Aorta (tissue), 5 donors: ENCODE measurements around the gene REC114. TPM values are rescaled to one million over a fixed set of nuclear protein-coding genes. Genes with fewer than 3 reads are reported as not detected.
"Not testable (repeated sequence)": the region's sequence is repeated elsewhere in the genome, so short reads cannot be mapped to it uniquely, and the experiment has no call there.

Experiments used
- ATAC-seq: fragments of 200-7000 bp; cut with Tn5 transposase; one replicate; pipeline ENCODE4 v1.9.1; 2022; ENCODE audit warnings: moderate library complexity; ENCODE audit not compliant: low FRiP score
- DNase-seq, 2 donors: peaks; one replicate each; pipeline ENCODE4 v3.0.0-alpha.2; 2020
- H3K27ac ChIP-seq, 2 donors: one replicate each; pipeline ENCODE4 v1.5.1; 2013; ENCODE audit warnings: low read length in 2 of 2, mild to moderate bottlenecking in 2 of 2, moderate library complexity in 2 of 2, control low read depth in 1 of 2, inconsistent platforms in 1 of 2, low read depth in 1 of 2
- H3K27me3 ChIP-seq, 2 donors: one replicate each; pipeline ENCODE4 v1.6.1; 2013; ENCODE audit warnings: control low read depth in 1 of 2, low read length in 1 of 2, mild to moderate bottlenecking in 1 of 2, moderate library complexity in 1 of 2; ENCODE audit not compliant: insufficient read depth in 2 of 2, control insufficient read depth in 1 of 2
- H3K36me3 ChIP-seq, 2 donors: one replicate each; pipeline ENCODE4 v1.6.1; 2013; ENCODE audit warnings: control low read depth in 1 of 2, low read length in 1 of 2, mild to moderate bottlenecking in 1 of 2; ENCODE audit not compliant: insufficient read depth in 2 of 2, control insufficient read depth in 1 of 2
- H3K4me1 ChIP-seq, 2 donors: one replicate each; pipeline ENCODE4 v1.6.1; 2013; ENCODE audit warnings: low read length in 2 of 2, control low read depth in 1 of 2, mild to moderate bottlenecking in 1 of 2, moderate library complexity in 1 of 2; ENCODE audit not compliant: insufficient read depth in 2 of 2, control insufficient read depth in 1 of 2
- H3K4me3 ChIP-seq, 2 donors: one replicate each; pipeline ENCODE4 v1.5.1; 2013; ENCODE audit warnings: low read length in 2 of 2, control low read depth in 1 of 2, mild to moderate bottlenecking in 1 of 2
- H3K9me3 ChIP-seq: one replicate; pipeline ENCODE4 v1.6.1; 2013; ENCODE audit warnings: mild to moderate bottlenecking, low read length; ENCODE audit not compliant: control insufficient read depth
- WGBS, 2 donors: extraction: QIAGEN DNeasy Blood & Tissue Kit; methylation state at CpG; one replicate each; pipeline ENCODE4 v1.1.7; 2013; 5-methylcytosine and 5-hydroxymethylcytosine counted together
- intact Hi-C, 2 donors: fragments of 100-400 bp; cut with DNase I; formaldehyde crosslinking; loops; one replicate each; pipeline versions ENCODE4 v1.14.2 to v1.15.0; 2022
- polyA plus RNA-seq, 2 donors: library from polyadenylated mRNA; stranded (reverse); fragments of 200-250 nt; gene quantifications; one replicate each; pipeline ENCODE4 v1.2.3, GENCODE V29; 2013
- total RNA-seq, 2 donors: library from RNA; stranded (reverse); fragmentation: NEBNext Ultra II Directional; extraction: Animal tissue kit (Norgen Biotek cat#: 25700); gene quantifications; one replicate each; pipeline ENCODE4 v1.2.1, GENCODE V29; 2021
- donor health status: healthy with polysubstance abuse.
- donor health status: Bipolar disorder and iron deficiency.
- donor health status: DM: no; HTN: no; CAD: no.
- donor health status: DM: no; HTN: no; CAD: no.
- donor health status: DM: yes; HTN: yes; CAD: no.

REC114 gene
- total and polyA plus RNA-seq, 4 donors: not detected

DNA sequence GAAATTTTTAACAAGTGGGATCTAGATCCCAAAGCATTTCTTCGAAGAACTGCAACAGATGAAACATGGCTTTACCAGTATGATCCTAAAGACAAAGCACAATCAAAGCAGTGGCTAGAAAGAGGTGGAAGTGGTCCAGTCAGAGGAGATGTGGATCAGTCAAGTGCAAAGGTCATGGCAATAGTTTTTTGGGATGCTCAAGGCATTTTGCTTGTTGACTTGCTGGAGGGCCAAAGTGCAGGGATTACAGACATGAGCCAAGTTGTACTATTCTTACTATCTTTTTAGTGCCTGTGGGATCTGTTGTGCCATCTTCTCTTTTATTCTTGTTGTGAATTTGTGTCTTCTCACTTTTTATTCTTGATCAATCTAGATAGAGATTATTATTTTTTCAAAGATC is 82.0 kb downstream of the REC114 start:
- DNase-seq (no peak), ATAC-seq (no peak)
- Histone ChIP-seq H3K4me1 (no peaks in the 10 kb centered on the region), H3K27ac (no peak overlapping the region), H3K9me3 (no peaks in the 10 kb centered on the region), H3K4me3 (no peak overlapping the region), H3K27me3 (no peaks in the 10 kb centered on the region), H3K36me3 (no peaks in the 10 kb centered on the region)
- WGBS, 2 donors: 97% methylated on average over 1 of the region's 1 CpG
- intact Hi-C loops: no loop called here

DNA sequence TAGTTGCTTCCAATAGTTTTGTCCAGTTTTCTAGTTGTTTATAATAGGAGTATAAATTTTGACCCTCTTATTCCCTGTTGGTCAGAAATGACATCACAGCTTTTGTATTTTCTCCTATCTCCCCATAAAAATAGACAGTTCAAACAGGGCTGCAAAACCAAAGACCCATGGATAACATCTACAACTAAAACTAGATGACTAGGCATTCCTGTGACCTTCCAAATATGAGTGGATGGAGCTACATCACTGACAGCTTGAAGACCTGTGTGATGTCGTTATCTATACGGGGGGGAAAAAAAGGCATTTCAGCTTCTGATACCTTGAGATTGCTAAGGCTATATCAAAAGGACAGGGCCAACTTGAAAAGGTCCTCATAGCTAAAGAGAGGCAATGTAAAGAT is 84.6 kb downstream of the REC114 start:
- H3K36me3 ChIP-seq: no peaks in the 10 kb centered on the region
- no peak for ATAC-seq
- DNase-seq: no peak
- no peak overlapping the region for H3K27ac ChIP-seq
- no peak overlapping the region for H3K4me3 ChIP-seq
- no peaks in the 10 kb centered on the region for H3K27me3 ChIP-seq
- no peaks in the 10 kb centered on the region for H3K4me1 ChIP-seq
- WGBS, 2 donors: 90 to 94% methylated on average over 2 of the region's 2 CpGs
- intact Hi-C loops: no loop called here
- H3K9me3 ChIP-seq: no peaks in the 10 kb centered on the region

DNA sequence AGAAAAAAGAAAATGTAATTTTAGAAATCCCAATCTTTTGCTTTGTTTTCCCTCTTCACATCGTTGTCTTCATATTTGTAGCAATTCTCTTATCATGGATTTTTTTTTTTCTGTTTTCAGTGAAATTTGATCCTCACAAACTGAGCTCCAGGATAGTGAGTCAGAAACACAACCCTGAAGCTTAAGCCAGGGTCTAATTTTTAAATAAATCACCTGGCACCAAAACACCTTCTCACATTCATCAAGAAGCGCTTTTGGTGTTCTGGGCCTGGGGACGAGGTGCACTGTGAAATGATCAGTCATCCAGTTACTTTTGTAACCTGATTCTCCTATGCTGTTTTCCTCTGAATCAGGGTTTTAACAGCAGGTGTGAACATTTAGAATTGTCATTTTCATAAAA is 87.7 kb downstream of the REC114 start:
- DNase-seq (no peak), ATAC-seq (no peak)
- no peak overlapping the region for H3K27ac ChIP-seq
- WGBS, 2 donors: 42 to 49% methylated on average over 3 of the region's 3 CpGs
- intact Hi-C loops: no loop called here
- H3K4me3 ChIP-seq: no peak overlapping the region
- H3K4me1 ChIP-seq: no peaks in the 10 kb centered on the region
- H3K27me3 ChIP-seq: no peaks in the 10 kb centered on the region
- no peaks in the 10 kb centered on the region for H3K9me3 ChIP-seq
- H3K36me3 ChIP-seq: no peaks in the 10 kb centered on the region

DNA sequence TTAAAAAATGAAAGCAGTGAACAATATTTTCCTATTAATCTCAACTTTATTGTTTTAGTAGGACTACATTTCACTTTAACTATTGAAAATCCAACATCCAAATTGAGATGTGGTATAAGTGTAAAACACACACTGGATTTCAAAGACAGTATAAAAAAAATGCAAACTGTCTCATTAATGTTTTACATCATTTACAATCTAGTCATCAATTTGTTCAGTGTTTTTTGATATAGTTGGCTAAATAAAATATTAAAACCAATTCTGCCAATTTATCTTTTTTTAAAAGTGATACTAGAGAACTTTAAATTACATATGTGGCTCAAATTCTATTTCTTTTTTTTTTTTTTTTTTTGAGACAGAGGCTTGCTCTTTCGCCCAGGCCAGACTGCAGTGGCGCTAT is 95.2 kb downstream of the REC114 start:
- intact Hi-C loops: no loop called here
- WGBS, 2 donors: 91 to 100% methylated on average over 2 of the region's 2 CpGs
- no peak overlapping the region for H3K4me3 ChIP-seq
- peaks cover 2% of the 10 kb centered on the region for H3K9me3 ChIP-seq
- DNase-seq: no peak
- no peak for ATAC-seq
- no peaks in the 10 kb centered on the region for H3K27me3 ChIP-seq
- H3K4me1 ChIP-seq: no peaks in the 10 kb centered on the region
- H3K27ac ChIP-seq: no peak overlapping the region
- H3K36me3 ChIP-seq: no peaks in the 10 kb centered on the region

DNA sequence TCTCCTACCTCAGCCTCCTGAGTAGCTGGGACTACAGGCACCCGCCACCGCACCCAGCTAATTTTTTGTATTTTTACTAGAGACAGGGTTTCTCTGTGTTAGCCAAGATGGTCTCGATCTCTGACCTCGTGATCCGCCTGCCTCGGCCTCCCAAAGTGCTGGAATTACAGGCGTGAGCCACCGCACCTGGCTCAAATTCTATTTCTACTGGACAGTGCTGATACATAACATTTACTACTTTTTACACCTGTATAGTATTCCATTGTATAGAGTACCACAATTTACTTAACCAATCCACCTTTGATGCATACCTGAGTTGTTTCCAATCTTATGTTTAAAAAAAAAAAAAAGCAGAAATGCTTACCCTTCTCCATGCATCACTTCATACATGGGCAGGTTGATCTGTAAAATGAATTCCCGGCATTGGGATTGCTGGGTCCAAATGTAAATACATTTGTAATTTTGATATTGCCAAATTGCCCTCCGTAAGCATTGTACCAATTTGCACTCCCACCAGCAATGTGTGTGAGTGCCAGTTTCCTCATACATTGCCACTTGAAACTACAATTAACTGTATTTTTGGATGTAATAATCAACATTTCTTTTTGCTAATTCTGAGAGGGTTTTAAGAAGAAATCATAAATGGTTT is 95.7 kb downstream of the REC114 start:
- Histone ChIP-seq H3K36me3 (no peaks in the 10 kb centered on the region), H3K4me3 (no peak overlapping the region), H3K27me3 (no peaks in the 10 kb centered on the region), H3K9me3 (peaks cover 2% of the 10 kb centered on the region), H3K27ac (no peak overlapping the region), H3K4me1 (no peaks in the 10 kb centered on the region)
- ATAC-seq (no peak), DNase-seq (no peak)
- 97 to 98% methylated on average over 10 of the region's 10 CpGs for WGBS, 2 donors
- intact Hi-C loops: no loop called here

DNA sequence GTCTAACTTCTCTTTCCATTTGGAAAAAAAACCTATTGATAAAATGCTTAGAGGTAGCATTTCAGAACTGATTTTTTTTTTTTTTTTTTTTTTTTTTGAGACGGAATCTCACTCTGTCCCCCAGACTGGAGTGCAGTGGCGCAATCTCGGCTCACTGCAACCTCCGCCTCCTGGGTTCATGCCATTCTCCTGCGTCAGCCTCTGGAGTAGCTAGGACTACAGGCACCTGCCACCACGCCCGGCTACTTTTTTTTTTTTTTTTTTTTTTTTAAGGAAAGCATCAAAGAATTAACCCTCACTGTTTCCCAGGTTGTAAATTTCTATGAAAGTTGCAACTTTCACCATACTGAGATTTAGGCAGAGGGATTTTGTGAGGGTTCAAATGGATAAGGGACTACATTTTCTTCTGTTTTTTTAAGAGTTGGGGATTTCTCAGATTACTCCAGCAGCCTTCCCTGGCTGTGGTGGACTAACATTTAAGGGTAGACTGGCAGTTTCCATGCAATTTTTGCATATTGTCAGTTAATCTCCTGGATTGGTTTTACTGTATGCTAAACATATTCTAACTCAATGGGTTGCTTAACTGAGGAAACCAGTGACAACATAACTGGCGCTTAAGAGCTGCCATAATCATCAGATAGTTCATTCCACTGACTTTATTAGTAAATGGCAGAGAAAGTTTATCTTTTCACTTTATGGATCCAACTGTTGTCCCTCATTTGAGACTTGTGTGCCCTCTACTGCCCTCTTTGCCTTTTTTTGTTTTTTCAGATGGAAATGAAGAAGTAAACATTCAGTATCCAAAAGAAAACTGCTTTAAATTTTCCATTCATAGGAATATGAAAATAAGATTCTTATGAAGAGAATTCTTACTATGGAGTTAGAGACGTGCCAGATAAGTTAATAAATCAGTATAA is 96.5 kb downstream of the REC114 start:
- intact Hi-C loops: no loop called here
- ATAC-seq: no peak
- WGBS, 2 donors: 76 to 82% methylated on average over 9 of the region's 9 CpGs

DNA sequence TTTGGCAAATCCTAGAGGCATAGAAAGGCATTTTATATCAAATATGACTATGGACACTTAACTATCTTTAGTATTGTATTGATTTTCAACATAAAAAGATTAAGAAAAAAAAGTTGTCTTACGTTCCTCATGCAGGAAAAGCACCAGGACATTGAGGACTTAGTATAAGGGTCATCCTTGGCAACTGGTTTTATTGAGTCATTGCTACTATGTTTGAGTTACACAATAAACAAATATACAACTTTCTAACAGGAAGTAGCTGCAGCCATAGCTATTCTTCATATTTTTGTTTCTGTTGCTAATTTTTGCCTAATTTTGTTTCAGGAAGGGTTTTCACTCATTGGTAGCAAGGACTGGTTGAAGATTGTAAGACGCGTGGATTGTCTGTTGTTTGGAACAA is 97.2 kb downstream of the REC114 start:
- intact Hi-C loops: no loop called here
- 72 to 80% methylated on average over 3 of the region's 3 CpGs for WGBS, 2 donors

More for the DNA sequence above, 96.5 kb downstream of the REC114 start:
- Histone ChIP-seq H3K27ac (no peak overlapping the region), H3K4me1 (no peaks in the 10 kb centered on the region), H3K36me3 (no peaks in the 10 kb centered on the region), H3K4me3 (no peak overlapping the region), H3K27me3 (no peaks in the 10 kb centered on the region), H3K9me3 (peaks cover 2% of the 10 kb centered on the region)
- DNase-seq: no peak

DNA sequence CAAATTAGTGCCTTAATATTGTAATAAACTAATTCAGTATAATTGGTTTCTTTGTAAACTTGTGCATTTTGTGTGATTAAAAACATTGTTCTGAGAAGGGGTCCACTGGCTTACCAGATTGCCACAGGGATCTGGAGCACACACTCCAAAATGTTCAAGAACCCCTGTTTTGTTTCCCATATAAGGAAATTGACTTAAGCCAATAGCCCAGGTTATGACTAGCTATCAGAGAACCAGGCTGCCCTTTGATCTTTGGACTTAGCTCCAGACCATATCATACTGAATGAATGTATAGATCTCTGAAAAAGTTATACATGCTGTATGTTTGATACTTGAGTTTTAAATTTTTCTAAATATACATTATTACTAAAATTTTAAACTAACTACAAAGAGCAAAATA is 98.5 kb downstream of the REC114 start:
- H3K27ac ChIP-seq: no peak overlapping the region
- intact Hi-C loops: no loop called here
- DNase-seq (no peak), ATAC-seq (no peak)
- no peak overlapping the region for H3K4me3 ChIP-seq
- no peaks in the 10 kb centered on the region for H3K27me3 ChIP-seq
- no peaks in the 10 kb centered on the region for H3K36me3 ChIP-seq
- no peaks in the 10 kb centered on the region for H3K4me1 ChIP-seq
- H3K9me3 ChIP-seq: no peaks in the 10 kb centered on the region

More for the DNA sequence above, 97.2 kb downstream of the REC114 start:
- ATAC-seq (no peak), DNase-seq (no peak)
- Histone ChIP-seq H3K27me3 (no peaks in the 10 kb centered on the region), H3K4me1 (no peaks in the 10 kb centered on the region), H3K27ac (no peak overlapping the region), H3K4me3 (no peak overlapping the region), H3K36me3 (no peaks in the 10 kb centered on the region), H3K9me3 (peaks cover 2% of the 10 kb centered on the region)

DNA sequence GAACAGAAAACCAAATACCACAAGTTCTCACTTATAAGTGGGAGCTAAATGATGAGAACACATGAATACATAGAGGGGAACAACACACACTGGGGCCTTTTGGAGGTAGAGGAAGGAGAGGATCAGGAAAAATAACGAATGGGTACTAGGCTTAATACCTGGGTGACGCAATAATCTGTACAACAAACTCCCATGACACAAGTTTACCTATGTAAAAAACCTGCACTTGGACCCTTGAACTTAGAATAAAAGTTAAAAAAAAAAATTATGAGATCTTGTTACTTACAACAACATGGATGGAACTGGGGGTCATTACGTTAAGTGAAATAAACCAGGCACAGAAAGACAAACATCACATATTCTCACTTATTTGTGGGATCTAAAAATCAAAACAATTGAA is 106.0 kb downstream of the REC114 start:
- ATAC-seq, H3K4me1 ChIP-seq, H3K4me3 ChIP-seq, H3K36me3 ChIP-seq, H3K27me3 ChIP-seq, DNase-seq, intact Hi-C loops, H3K27ac ChIP-seq, H3K9me3 ChIP-seq: not testable (repeated sequence)
- 80 to 85% methylated on average over 3 of the region's 3 CpGs for WGBS, 2 donors
